NCI-H2081 (cell line): ENCODE results near the gene GJA10.

ENCODE experiments used
- DNase-seq, 2 experiments: peaks; one replicate each; lab custom pipeline; 2025; lab: John Stamatoyannopoulos, UW

The GJA10 gene

GRCh38 chr6:89944826-89945407 is 50.6 kb downstream of the GJA10 start:
- DNase-seq = peak; percentile 5 to 36
